Endothelial cell of hepatic sinusoid (primary cell): ENCODE data around the gene UAP1.

ENCODE experiments used
- in situ Hi-C: cut with HindIII; loops from 2 replicates; pipeline ENCODE4 v1.10.0; 2017; ENCODE audit warnings: low sequenced_read_pairs

Gene UAP1

GRCh38 chr1:162644986-162645314, 83.4 kb downstream of the UAP1 start:
- in situ Hi-C loops, result loop anchor here (10.0 kb wide), 2 partner anchors 50 to 90 kb away; no protein-coding TSS in a partner anchor

- in situ Hi-C loops, result loop anchor here (10.0 kb wide), 2 partner anchors 51 to 89 kb away; no protein-coding TSS in a partner anchor
These were observed 84.1 kb downstream of the UAP1 start for GRCh38 chr1:162645666-162646065.

- in situ Hi-C loops, result loop anchor here (10.0 kb wide), 2 partner anchors 55 to 85 kb away; no protein-coding TSS in a partner anchor
These were observed 88.1 kb downstream of the UAP1 start for GRCh38 chr1:162649583-162649982.
